ENCODE measurements around the gene SP4. TPM values are rescaled to one million over a fixed set of nuclear protein-coding genes. Genes with fewer than 3 reads are reported as not detected.

SP4 gene
- total RNA-seq, 3 donors from 2014 or later: 10.5 to 16.5 (median 11.8) TPM

DNA sequence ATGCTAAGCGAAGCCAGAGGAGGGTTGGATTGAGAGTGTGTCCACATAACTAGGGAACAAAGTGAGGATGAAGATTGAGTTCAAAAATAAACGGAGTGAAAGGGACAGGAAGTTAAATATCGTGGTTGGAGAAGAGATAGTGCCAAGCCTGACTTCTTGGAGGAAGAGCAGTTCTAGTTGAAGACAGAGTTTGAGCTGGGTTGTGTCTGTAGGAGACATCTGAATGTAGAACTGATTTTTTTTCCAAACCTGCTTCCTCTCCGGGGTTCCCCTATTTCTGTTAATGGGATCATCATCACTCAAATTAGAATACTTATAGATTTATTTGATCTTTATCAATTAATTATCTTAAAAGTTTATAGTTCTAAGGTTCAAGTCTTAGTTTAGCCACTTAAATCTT is 35.6 kb downstream of the SP4 start:
- Mint-ChIP-seq H3K4me1 (ENCODE audit: low read depth) (peaks cover 30% of the 10 kb centered on the region), H3K27me3 (ENCODE audit: low read depth) (no peaks in the 10 kb centered on the region), H3K9me3 (peaks cover 8% of the 10 kb centered on the region), H3K36me3 (ENCODE audit: insufficient read depth) (peaks cover 37% of the 10 kb centered on the region), H3K4me3 (no peak overlapping the region)
- DNase-seq (no peak), ATAC-seq (no peak)

DNA sequence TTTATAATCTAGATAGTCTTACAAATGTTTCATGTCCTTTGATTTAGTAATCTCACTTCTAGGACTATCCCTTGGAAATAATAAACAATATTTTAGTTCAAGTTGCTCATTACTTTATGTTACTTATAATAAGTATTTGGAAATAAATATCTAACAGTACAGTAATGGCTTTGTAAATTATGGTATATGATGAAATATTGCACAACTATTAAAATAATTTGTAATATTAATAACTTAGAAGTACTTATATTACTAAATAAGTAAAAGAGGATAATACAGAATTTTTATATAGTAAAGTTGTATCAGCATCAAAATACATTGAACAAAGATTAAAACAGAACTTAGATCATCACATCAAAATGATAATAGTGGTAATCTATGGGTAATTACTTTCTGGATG is 41.1 kb downstream of the SP4 start:
- H3K4me1 Mint-ChIP-seq (ENCODE audit: low read depth): peaks cover 29% of the 10 kb centered on the region

GRCh38 chr7:21469894-21470293 is 42.0 kb downstream of the SP4 start:
- no peaks in the 10 kb centered on the region for H3K9me3 Mint-ChIP-seq
- no peak for ATAC-seq
- no peaks in the 10 kb centered on the region for H3K27me3 Mint-ChIP-seq (ENCODE audit: low read depth)
- no peak for DNase-seq
- no peak overlapping the region for H3K4me3 Mint-ChIP-seq
- H3K36me3 Mint-ChIP-seq (ENCODE audit: insufficient read depth): peaks cover 17% of the 10 kb centered on the region
- peaks cover 31% of the 10 kb centered on the region for H3K4me1 Mint-ChIP-seq (ENCODE audit: low read depth)

More for the DNA sequence above, 41.1 kb downstream of the SP4 start:
- DNase-seq: no peak
- no peaks in the 10 kb centered on the region for H3K27me3 Mint-ChIP-seq (ENCODE audit: low read depth)
- no peaks in the 10 kb centered on the region for H3K9me3 Mint-ChIP-seq
- peaks cover 17% of the 10 kb centered on the region for H3K36me3 Mint-ChIP-seq (ENCODE audit: insufficient read depth)
- no peak overlapping the region for H3K4me3 Mint-ChIP-seq
- no peak for ATAC-seq

GRCh38 chr7:21472029-21472428 is 44.1 kb downstream of the SP4 start:
- peaks cover 27% of the 10 kb centered on the region for H3K4me1 Mint-ChIP-seq (ENCODE audit: low read depth)
- no peak for ATAC-seq
- no peak overlapping the region for H3K4me3 Mint-ChIP-seq

DNA sequence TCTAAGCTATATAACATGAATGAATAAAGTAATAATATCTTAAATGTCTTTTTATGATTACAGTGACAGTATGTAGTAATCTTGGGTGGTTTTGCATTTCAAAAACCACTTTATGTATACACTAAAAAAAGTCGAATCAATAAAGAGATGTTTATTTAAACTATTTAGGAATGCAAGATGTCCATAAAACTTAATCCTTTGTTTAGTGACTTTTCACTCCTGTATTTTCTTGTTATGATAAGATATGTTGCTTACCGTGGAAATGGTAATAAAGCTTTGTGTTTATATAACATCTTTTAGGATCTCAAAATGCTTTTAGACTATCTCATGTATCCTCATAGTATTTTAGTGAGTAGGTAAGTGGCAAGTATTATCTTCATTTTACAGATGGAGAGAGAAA is 48.5 kb downstream of the SP4 start:
- Mint-ChIP-seq H3K4me3 (no peak overlapping the region), H3K9me3 (no peaks in the 10 kb centered on the region), H3K27me3 (ENCODE audit: low read depth) (no peaks in the 10 kb centered on the region), H3K36me3 (ENCODE audit: insufficient read depth) (peaks cover 23% of the 10 kb centered on the region), H3K4me1 (ENCODE audit: low read depth) (peaks cover 37% of the 10 kb centered on the region)
- DNase-seq (no peak), ATAC-seq (no peak)

More at GRCh38 chr7:21472029-21472428, 44.1 kb downstream of the SP4 start:
- H3K36me3 Mint-ChIP-seq (ENCODE audit: insufficient read depth): peaks cover 11% of the 10 kb centered on the region
- DNase-seq: no peak
- no peaks in the 10 kb centered on the region for H3K27me3 Mint-ChIP-seq (ENCODE audit: low read depth)
- no peaks in the 10 kb centered on the region for H3K9me3 Mint-ChIP-seq

- H3K4me1 Mint-ChIP-seq (ENCODE audit: low read depth): peaks cover 28% of the 10 kb centered on the region
- no peaks in the 10 kb centered on the region for H3K9me3 Mint-ChIP-seq
- peaks cover 32% of the 10 kb centered on the region for H3K36me3 Mint-ChIP-seq (ENCODE audit: insufficient read depth)
- no peaks in the 10 kb centered on the region for H3K27me3 Mint-ChIP-seq (ENCODE audit: low read depth)
- no peak for ATAC-seq
- H3K4me3 Mint-ChIP-seq: no peak overlapping the region
- DNase-seq: no peak
Measured at GRCh38 chr7:21480693-21481403, 53.0 kb downstream of the SP4 start.

DNA sequence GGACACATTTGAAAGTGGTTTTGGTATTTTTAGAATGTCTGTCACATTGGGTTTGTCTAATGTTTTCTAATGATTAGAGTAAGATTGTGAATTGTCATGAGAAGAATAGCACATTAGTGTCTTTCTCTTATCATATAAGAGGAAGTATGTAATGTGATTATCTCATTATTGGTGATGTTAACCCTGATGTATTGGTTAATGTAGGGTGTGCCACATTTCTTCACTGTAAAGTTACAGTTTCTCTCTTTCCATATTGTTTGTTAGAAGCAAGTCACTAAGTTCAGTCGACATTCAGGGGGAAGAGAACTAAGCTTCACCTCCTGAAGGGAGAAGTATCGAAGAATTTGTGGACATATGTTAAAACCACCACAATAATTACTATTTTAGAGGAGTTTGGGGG is 58.6 kb downstream of the SP4 start:
- no peak overlapping the region for H3K4me3 Mint-ChIP-seq
- no peaks in the 10 kb centered on the region for H3K27me3 Mint-ChIP-seq (ENCODE audit: low read depth)
- DNase-seq (no peak), ATAC-seq (no peak)
- H3K9me3 Mint-ChIP-seq: no peaks in the 10 kb centered on the region
- H3K4me1 Mint-ChIP-seq (ENCODE audit: low read depth): peaks cover 17% of the 10 kb centered on the region
- H3K36me3 Mint-ChIP-seq (ENCODE audit: insufficient read depth): peaks cover 41% of the 10 kb centered on the region

GRCh38 chr7:21495731-21496130 is 67.8 kb downstream of the SP4 start:
- Mint-ChIP-seq H3K36me3 (ENCODE audit: insufficient read depth) (peaks cover 56% of the 10 kb centered on the region), H3K27me3 (ENCODE audit: low read depth) (no peaks in the 10 kb centered on the region), H3K4me1 (ENCODE audit: low read depth) (peaks cover 1% of the 10 kb centered on the region), H3K9me3 (peaks cover 20% of the 10 kb centered on the region), H3K4me3 (no peak overlapping the region)
- ATAC-seq (no peak), DNase-seq (no peak)

GRCh38 chr7:21497072-21497471 is 69.2 kb downstream of the SP4 start:
- ATAC-seq (no peak), DNase-seq (no peak)
- H3K36me3 Mint-ChIP-seq (ENCODE audit: insufficient read depth): peaks cover 56% of the 10 kb centered on the region
- H3K4me3 Mint-ChIP-seq: no peak overlapping the region
- H3K4me1 Mint-ChIP-seq (ENCODE audit: low read depth): peaks cover 1% of the 10 kb centered on the region
- H3K27me3 Mint-ChIP-seq (ENCODE audit: low read depth): no peaks in the 10 kb centered on the region
- H3K9me3 Mint-ChIP-seq: peaks cover 17% of the 10 kb centered on the region

DNA sequence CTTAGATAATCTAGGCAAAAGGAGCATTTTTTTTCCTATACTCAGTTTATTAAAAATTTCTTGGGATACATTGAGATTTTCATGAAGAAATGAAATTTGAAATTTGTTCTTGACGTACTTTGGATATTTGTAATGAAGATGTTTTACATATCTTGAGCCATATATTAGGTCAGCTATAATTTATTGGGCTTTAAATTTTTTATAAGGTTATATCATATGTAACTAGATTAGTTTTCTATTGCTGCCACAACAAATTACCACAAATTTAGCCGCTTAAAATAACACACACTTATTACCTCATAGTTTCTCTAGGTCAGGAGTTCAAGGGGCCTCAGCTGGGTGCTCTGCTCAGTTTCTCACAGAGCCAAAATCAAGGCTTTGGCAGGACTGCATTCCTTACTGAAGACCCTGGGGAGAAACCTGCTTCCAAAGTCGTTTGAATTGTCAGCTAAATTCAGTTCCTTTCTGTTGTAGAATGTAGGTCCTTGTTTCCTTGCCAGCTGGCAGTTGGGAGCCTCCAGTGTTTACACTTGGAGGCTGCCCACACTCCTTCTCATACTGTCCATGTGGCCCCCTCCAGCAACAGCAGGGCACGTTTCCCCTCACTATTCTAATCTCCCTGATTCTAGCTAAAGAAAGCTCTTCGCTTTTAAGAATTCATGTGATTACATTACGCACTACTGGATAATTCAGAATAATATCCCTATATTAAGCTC is 72.4 kb downstream of the SP4 start:
- ATAC-seq (no peak), DNase-seq (no peak)
- no peak overlapping the region for H3K4me3 Mint-ChIP-seq
- H3K9me3 Mint-ChIP-seq: peaks cover 28% of the 10 kb centered on the region
- peaks cover 1% of the 10 kb centered on the region for H3K4me1 Mint-ChIP-seq (ENCODE audit: low read depth)
- H3K27me3 Mint-ChIP-seq (ENCODE audit: low read depth): no peaks in the 10 kb centered on the region
- H3K36me3 Mint-ChIP-seq (ENCODE audit: insufficient read depth): peaks cover 71% of the 10 kb centered on the region

- Mint-ChIP-seq H3K4me1 (ENCODE audit: low read depth) (no peaks in the 10 kb centered on the region), H3K36me3 (ENCODE audit: insufficient read depth) (peaks cover 74% of the 10 kb centered on the region), H3K9me3 (peaks cover 28% of the 10 kb centered on the region), H3K27me3 (ENCODE audit: low read depth) (no peaks in the 10 kb centered on the region), H3K4me3 (no peak overlapping the region)
- ATAC-seq: no peak
- DNase-seq: no peak
Measured at GRCh38 chr7:21504021-21504420, 76.1 kb downstream of the SP4 start.

- no peaks in the 10 kb centered on the region for H3K27me3 Mint-ChIP-seq (ENCODE audit: low read depth)
- ATAC-seq (peak in 1 of 2 donors; percentile 35), DNase-seq (no peak)
- peaks cover 70% of the 10 kb centered on the region for H3K36me3 Mint-ChIP-seq (ENCODE audit: insufficient read depth)
- H3K4me1 Mint-ChIP-seq (ENCODE audit: low read depth): no peaks in the 10 kb centered on the region
- peaks cover 28% of the 10 kb centered on the region for H3K9me3 Mint-ChIP-seq
- H3K4me3 Mint-ChIP-seq: no peak overlapping the region
Measured at GRCh38 chr7:21507627-21508343, 79.9 kb downstream of the SP4 start.

- DNase-seq (no peak), ATAC-seq (no peak)
- Mint-ChIP-seq H3K4me1 (ENCODE audit: low read depth) (no peaks in the 10 kb centered on the region), H3K27me3 (ENCODE audit: low read depth) (no peaks in the 10 kb centered on the region), H3K9me3 (peaks cover 26% of the 10 kb centered on the region), H3K4me3 (no peak overlapping the region), H3K36me3 (ENCODE audit: insufficient read depth) (peaks cover 65% of the 10 kb centered on the region)
Measured at GRCh38 chr7:21508538-21508937, 80.7 kb downstream of the SP4 start.

DNA sequence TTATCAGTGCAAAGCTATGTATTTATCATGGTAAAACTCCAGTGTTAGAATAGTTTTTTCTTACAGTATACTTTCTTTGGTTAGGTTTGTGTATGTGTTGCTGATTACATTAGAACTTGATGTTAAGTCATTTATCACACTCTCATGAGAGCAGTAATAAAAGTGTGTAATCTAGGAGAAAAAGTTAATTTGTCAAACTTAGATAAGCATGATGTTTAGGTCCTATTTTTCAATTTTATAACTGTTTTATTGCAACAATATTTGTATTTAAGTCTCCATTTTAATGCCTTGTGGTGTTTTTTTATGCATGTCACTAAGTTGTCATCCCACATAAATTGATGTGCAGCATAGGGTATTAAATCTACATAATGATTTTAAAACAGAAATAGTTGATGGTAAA is 86.2 kb downstream of the SP4 start:
- DNase-seq (no peak), ATAC-seq (no peak)
- peaks cover 22% of the 10 kb centered on the region for H3K36me3 Mint-ChIP-seq (ENCODE audit: insufficient read depth)
- no peaks in the 10 kb centered on the region for H3K9me3 Mint-ChIP-seq
- no peak overlapping the region for H3K4me3 Mint-ChIP-seq
- no peaks in the 10 kb centered on the region for H3K4me1 Mint-ChIP-seq (ENCODE audit: low read depth)
- no peaks in the 10 kb centered on the region for H3K27me3 Mint-ChIP-seq (ENCODE audit: low read depth)

Measured in activated T-cell treated with anti-CD3 and anti-CD28 coated beads, Interleukin-2, amount 50 U/mL, for 4 hours (primary cell).